Mucosa of stomach (tissue), 1 donor: Measurements from ENCODE around the gene RAB7A.
"Not testable (repeated sequence)": the region's sequence is repeated elsewhere in the genome, so short reads cannot be mapped to it uniquely, and the experiment has no call there.

Experiments
- H3K27me3 ChIP-seq: one replicate; pipeline ENCODE4 v1.7.0; 2013; ENCODE audit warnings: mild to moderate bottlenecking, low read length; ENCODE audit not compliant: control insufficient read depth, insufficient read depth
- H3K36me3 ChIP-seq: one replicate; pipeline ENCODE4 v1.7.0; 2013; ENCODE audit warnings: low read length; ENCODE audit not compliant: control insufficient read depth, insufficient read depth
- H3K4me1 ChIP-seq: one replicate; pipeline ENCODE4 v1.7.0; 2013; ENCODE audit warnings: mild to moderate bottlenecking, low read length; ENCODE audit not compliant: control insufficient read depth, insufficient read depth
- H3K4me3 ChIP-seq: one replicate; pipeline ENCODE4 v1.7.0; 2013; ENCODE audit warnings: low read length
- H3K9ac ChIP-seq: one replicate; pipeline ENCODE4 v1.7.0; 2013; ENCODE audit warnings: mild to moderate bottlenecking, low read length, moderate library complexity
- H3K9me3 ChIP-seq: one replicate; pipeline ENCODE4 v1.7.0; 2013; ENCODE audit warnings: mild to moderate bottlenecking, low read length, moderate library complexity; ENCODE audit not compliant: control insufficient read depth
- donor health status: Pancreatic carcinoma.

RAB7A gene

DNA sequence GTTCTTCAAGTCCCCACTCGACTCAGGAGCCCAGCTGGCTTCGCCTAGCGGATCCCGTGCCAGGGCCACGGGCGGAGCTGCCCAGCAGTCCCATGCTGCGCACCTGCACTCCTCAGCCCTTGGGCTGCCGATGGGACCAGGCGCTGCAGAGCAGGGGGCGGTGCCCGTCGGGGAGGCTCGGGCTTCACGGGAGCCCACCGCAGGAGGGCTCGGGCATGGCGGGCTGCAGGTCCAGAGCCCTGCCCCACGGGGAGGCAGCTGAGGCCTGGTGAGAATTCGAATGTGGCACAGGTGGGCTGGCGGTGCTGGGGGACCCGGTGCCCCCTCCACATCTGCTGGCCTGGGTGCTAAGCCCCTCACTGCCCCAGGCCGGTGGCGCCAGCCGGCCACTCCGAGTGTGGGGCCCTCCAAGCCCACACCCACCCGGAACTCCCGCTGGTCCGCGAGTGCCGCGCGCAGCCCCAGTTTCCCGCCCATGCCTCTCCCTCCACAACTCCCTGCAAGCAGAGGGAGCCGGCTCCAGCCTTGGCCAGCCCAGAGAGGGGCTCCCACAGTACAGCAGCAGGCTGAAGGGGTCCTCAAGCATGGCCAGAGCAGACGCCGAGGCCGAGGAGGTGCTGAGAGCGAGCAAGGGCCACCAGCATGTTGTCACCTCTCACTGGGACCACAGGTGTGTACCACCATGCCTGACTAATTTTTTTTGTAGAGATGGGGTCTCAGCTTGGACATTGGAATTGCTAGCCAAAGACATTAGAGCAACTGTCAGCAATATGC lies 17.0 kb downstream of the RAB7A start:
- no peaks in the 10 kb centered on the region for H3K27me3 ChIP-seq
- H3K4me1 ChIP-seq, result no peaks in the 10 kb centered on the region
- H3K4me3 ChIP-seq, result no peak overlapping the region
- no peaks in the 10 kb centered on the region for H3K9me3 ChIP-seq
- H3K9ac ChIP-seq, result no peak overlapping the region
- no peaks in the 10 kb centered on the region for H3K36me3 ChIP-seq

DNA sequence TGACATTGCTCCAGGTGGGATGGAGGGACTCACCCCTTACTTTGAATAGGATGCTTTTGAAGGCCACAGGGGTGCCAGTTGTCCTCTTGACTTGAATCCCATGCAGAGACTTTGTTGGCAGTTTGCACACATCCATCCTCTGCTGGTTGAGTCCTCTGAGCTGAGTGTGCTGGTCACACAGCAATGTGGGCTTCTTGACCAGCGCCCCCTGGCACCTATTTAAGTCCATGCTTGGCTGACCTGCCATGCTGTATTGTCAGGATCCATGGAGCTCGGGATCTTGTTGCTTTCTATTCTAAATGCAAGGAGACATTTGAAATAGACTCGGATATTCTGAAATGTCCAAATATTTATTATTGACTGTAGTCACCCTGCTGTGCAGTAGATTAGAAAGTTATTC lies 19.8 kb downstream of the RAB7A start:
- Histone ChIP-seq H3K9me3 (no peaks in the 10 kb centered on the region), H3K9ac (no peak overlapping the region), H3K4me1 (no peaks in the 10 kb centered on the region), H3K27me3 (no peaks in the 10 kb centered on the region), H3K36me3 (no peaks in the 10 kb centered on the region), H3K4me3 (no peak overlapping the region)

DNA sequence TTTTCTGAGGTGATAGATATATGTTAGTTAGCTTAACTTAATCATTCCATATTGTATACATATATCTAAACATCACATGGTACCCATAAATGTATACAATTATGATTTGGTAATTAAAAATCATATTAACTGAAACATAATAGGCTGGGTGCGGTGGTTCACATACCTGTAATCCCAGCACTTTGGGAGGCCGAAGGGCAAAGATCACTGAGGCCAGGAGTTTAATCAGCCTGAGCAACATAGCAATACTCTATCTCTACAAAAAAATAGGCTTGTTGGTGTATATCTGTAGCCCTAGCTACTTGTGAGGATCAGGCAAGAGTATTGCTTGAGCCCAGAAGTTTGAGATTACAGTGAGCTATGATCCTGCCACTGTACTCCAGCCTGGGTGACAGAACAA lies 20.9 kb downstream of the RAB7A start:
- Histone ChIP-seq H3K4me3 (no peak overlapping the region), H3K36me3 (no peaks in the 10 kb centered on the region), H3K4me1 (no peaks in the 10 kb centered on the region), H3K27me3 (no peaks in the 10 kb centered on the region), H3K9me3 (no peaks in the 10 kb centered on the region), H3K9ac (no peak overlapping the region)

DNA sequence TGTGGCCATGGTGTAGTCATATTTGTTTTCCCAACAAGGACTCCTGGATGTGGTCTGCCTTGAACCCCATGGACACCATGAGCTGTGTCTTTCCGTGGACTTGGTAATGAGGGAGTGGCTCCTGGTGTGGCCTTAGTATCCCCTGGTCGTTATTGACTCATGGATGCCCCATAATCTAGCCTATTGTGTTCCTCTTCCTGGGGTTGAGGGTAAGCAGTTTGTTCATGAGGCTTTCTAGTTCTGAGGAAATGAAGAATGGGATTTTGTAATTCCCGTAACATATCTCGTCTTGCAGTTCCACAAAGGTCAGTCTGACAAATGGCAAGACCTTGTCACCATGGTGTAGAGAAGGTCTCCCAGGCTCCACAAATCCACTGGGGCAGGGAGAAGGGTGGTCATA lies 22.6 kb downstream of the RAB7A start:
- no peaks in the 10 kb centered on the region for H3K9me3 ChIP-seq
- no peak overlapping the region for H3K4me3 ChIP-seq
- no peaks in the 10 kb centered on the region for H3K4me1 ChIP-seq
- no peaks in the 10 kb centered on the region for H3K36me3 ChIP-seq
- H3K27me3 ChIP-seq, result no peaks in the 10 kb centered on the region
- no peak overlapping the region for H3K9ac ChIP-seq

DNA sequence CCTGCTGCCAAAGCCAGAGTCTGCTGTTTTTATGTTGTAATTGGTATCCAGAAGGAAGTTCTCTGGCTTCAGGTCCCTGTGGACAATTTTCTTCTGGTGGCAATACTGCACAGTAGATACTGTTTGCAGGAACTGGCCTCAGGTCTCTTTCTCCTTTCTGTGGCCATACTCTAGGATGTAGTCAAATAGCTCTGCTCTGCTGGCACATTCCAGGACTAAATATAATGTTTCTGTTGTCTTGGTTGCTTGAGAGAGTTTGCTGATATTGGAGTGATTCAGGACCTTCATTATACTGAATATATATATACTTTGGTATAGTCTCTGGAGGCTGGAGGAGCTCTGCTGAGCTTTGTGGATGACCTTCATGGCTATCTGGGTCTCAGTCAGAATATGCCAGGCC lies 23.1 kb downstream of the RAB7A start:
- H3K27me3 ChIP-seq, result no peaks in the 10 kb centered on the region
- H3K4me3 ChIP-seq, result no peak overlapping the region
- H3K4me1 ChIP-seq, result no peaks in the 10 kb centered on the region
- no peaks in the 10 kb centered on the region for H3K9me3 ChIP-seq
- no peaks in the 10 kb centered on the region for H3K36me3 ChIP-seq
- H3K9ac ChIP-seq, result no peak overlapping the region

DNA sequence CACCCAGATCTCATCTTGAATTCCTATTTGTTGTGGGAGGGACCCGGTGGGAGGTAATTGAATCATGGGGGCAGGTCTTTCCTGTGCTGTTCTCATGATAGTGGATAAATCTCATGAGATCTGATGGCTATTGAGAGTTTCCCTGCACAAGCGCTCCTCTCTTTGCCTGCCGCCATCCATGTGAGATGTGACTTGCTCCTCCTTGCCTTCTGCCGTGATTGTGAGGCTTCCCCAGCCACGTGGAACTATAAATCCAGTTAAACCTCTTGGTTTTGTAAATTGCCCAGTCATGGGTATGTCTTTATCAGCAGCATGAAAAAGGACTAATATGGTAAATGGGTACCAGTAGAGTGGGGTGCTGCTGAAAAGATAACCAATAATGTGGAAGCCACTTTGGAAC lies 23.6 kb downstream of the RAB7A start:
- H3K36me3 ChIP-seq, H3K9me3 ChIP-seq, H3K27me3 ChIP-seq, H3K4me3 ChIP-seq, H3K4me1 ChIP-seq, H3K9ac ChIP-seq: not testable (repeated sequence)

DNA sequence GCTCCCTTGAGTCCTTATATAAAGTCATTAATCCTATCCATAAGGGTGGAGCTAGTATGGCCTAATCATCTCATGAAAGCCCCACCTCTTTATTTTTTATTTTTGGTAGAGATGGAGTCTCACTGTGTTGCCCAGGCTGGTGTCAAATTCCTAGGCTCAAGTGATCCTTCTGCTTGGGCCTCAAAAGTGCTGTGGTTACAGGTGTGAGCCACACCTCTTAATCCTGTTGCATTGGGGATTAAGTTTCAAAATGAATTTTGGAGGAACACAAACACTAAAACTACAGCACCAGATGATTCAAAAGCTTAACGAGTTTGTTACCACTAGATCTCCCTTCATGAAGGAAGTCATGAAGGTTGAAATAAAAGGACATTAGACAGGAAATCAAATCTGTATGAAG lies 27.7 kb downstream of the RAB7A start:
- no peaks in the 10 kb centered on the region for H3K36me3 ChIP-seq
- H3K9me3 ChIP-seq, result no peaks in the 10 kb centered on the region
- H3K4me1 ChIP-seq, result no peaks in the 10 kb centered on the region
- H3K9ac ChIP-seq, result no peak overlapping the region
- no peaks in the 10 kb centered on the region for H3K27me3 ChIP-seq
- no peak overlapping the region for H3K4me3 ChIP-seq

DNA sequence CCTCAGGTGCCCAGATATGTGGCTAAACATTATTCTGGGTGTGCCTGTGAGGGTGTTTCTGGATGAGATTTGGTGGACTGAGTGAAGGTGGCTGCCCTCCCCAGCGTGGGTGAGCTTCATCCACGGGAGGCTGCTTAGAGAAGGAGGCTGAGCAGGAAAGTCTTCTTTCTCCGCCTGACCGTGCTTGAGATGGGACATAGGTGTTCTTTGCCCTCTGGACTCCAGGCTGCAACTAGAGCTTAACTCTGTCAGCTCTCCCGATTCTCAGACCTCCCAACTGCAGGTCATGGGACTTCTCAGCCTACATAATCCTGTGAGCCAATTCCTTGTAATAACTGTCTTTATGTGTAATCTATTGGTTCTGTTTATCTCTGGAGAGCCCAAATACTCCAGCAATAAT lies 34.1 kb downstream of the RAB7A start:
- H3K27me3 ChIP-seq, result no peaks in the 10 kb centered on the region

DNA sequence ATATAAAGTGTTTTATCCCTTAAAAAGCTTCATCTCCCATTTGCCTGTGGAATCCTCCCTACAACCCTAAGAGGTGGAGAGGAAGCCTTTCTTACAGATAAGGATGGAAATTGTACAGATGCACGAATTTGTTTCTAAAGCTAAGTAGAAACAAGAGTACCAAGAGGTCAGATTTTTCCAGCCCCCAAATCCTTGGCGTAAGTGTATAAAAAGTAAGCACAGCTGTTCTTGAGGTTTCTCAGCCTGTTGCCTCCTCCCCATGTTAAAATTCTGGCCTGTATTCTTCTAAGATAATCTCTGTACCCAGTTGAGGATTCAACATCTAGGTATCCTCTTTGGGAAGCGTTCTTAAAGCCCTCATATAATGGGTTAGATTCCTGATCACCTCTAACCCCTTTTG lies 34.9 kb downstream of the RAB7A start:
- Histone ChIP-seq H3K36me3 (no peaks in the 10 kb centered on the region), H3K27me3 (no peaks in the 10 kb centered on the region), H3K4me3 (no peak overlapping the region), H3K9me3 (no peaks in the 10 kb centered on the region), H3K9ac (no peak overlapping the region), H3K4me1 (peaks cover 9% of the 10 kb centered on the region)

More for the DNA sequence above, 34.1 kb downstream of the RAB7A start:
- Histone ChIP-seq H3K9ac (no peak overlapping the region), H3K36me3 (no peaks in the 10 kb centered on the region), H3K4me1 (peaks cover 9% of the 10 kb centered on the region), H3K4me3 (no peak overlapping the region), H3K9me3 (no peaks in the 10 kb centered on the region)

DNA sequence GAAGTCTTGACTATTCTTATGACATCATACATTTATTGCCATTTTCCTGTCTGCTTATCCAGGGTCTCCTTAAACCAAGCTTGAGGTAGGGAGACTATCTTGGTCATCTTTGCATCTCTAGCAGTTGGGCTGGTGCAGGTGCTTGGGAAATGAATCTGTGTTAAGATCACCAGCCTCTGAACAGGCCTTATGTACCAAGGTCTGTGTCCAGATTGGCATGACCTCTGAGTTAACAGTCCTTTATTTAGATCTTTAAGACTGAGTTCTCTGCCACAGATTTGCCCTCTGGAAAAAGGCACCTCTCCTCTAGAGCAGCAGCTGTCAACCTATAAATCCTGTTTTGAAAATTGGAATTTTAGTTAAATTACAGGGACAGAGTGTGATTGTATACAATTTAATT lies 35.4 kb downstream of the RAB7A start:
- peaks cover 9% of the 10 kb centered on the region for H3K4me1 ChIP-seq

DNA sequence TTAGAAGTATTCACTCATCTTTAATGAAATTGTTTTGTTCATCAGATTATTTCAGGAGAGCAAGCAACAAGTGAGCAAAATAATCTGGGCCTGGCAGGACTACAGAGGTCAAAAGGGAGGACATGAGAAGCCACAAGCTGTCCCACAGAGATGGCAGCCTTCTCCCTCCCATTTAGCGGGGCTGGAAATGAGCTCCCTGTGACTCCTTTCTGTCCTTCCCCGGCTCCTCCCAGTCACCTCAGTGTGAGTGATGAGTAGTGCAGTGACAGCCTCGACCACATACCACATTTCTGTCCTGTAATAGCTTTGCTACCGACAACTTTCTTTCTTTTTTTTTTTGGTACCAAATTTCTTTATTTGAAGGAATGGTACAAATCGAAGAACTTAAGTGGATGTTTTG lies 38.0 kb downstream of the RAB7A start:
- Histone ChIP-seq H3K4me1 (peaks cover 13% of the 10 kb centered on the region), H3K36me3 (no peaks in the 10 kb centered on the region), H3K4me3 (no peak overlapping the region)

More for the DNA sequence above, 35.4 kb downstream of the RAB7A start:
- Histone ChIP-seq H3K36me3 (no peaks in the 10 kb centered on the region), H3K4me3 (no peak overlapping the region), H3K9ac (no peak overlapping the region), H3K27me3 (no peaks in the 10 kb centered on the region), H3K9me3 (no peaks in the 10 kb centered on the region)

DNA sequence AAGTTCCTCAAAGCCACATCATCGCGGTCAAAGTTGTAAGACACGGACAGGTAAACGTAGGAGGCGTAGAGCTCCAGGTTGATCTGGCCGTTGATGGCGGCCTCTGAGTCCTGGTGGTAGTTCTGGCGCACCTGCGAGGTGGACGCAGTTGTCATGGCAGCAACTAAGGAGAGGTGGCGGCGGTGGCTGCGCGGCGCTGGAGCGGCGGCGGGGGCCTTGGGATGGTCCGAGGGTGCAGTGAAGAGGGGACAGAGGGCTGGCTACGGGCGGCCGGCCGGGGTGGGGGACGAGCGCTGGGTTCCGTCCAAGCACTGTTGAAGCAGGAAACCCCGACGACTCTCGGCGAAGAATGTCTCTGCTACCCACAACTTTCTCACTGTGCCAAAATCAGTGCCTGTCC lies 38.9 kb downstream of the RAB7A start:
- Histone ChIP-seq H3K9me3 (no peaks in the 10 kb centered on the region), H3K9ac (no peak overlapping the region), H3K27me3 (no peaks in the 10 kb centered on the region), H3K4me3 (no peak overlapping the region), H3K36me3 (no peaks in the 10 kb centered on the region), H3K4me1 (peaks cover 7% of the 10 kb centered on the region)

More for the DNA sequence above, 38.0 kb downstream of the RAB7A start:
- H3K9ac ChIP-seq, result no peak overlapping the region
- no peaks in the 10 kb centered on the region for H3K27me3 ChIP-seq
- H3K9me3 ChIP-seq, result no peaks in the 10 kb centered on the region
